ENCODE data around the gene MAP3K19. TPM values are rescaled to one million over a fixed set of nuclear protein-coding genes. Genes with fewer than 3 reads are reported as not detected.

MAP3K19 gene
- total and polyA plus RNA-seq, 10 of the 15 experiments (the other 5 are each of a cell fraction or from before 2014, with no cell fraction given), result 0.05 TPM; not detected in 9

DNA sequence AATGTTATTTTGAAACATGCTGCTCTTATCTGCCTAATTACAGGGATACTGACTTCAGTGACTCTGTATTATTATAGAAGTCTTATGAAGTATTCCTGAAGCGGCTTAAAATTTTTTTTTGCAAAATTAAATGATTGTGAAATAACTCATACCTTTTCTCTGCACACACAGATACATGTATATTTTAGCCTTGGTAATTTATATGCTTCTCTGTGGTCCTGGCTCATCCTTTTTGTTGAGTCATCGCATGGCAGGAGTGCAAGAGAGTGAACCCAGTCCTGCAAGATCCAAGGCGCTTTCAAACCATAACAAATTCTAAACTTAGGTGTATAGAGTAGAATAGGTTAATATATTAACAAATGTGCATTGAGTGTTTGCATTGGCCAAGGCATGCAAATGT is 120.1 kb downstream of the MAP3K19 start (continued):
- TF ChIP-seq, protein P1, sequence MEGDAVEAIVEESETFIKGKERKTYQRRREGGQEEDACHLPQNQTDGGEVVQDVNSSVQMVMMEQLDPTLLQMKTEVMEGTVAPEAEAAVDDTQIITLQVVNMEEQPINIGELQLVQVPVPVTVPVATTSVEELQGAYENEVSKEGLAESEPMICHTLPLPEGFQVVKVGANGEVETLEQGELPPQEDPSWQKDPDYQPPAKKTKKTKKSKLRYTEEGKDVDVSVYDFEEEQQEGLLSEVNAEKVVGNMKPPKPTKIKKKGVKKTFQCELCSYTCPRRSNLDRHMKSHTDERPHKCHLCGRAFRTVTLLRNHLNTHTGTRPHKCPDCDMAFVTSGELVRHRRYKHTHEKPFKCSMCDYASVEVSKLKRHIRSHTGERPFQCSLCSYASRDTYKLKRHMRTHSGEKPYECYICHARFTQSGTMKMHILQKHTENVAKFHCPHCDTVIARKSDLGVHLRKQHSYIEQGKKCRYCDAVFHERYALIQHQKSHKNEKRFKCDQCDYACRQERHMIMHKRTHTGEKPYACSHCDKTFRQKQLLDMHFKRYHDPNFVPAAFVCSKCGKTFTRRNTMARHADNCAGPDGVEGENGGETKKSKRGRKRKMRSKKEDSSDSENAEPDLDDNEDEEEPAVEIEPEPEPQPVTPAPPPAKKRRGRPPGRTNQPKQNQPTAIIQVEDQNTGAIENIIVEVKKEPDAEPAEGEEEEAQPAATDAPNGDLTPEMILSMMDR (IDR thresholded peaks at IDR 0.05 in 2 of 3, conservative IDR thresholded peaks at IDR 0.05 in 1 of 3; ENCODE audit: control insufficient read depth in 2 of 3, extremely low read depth in 1 of 3, insufficient read depth in 1 of 3, low read depth in 3 of 3, low read length in 3 of 3), result no peak
- no peak for TF ChIP-seq MTA3 (IDR thresholded peaks at IDR 0.05; ENCODE audit: borderline replicate concordance, low read length)

DNA sequence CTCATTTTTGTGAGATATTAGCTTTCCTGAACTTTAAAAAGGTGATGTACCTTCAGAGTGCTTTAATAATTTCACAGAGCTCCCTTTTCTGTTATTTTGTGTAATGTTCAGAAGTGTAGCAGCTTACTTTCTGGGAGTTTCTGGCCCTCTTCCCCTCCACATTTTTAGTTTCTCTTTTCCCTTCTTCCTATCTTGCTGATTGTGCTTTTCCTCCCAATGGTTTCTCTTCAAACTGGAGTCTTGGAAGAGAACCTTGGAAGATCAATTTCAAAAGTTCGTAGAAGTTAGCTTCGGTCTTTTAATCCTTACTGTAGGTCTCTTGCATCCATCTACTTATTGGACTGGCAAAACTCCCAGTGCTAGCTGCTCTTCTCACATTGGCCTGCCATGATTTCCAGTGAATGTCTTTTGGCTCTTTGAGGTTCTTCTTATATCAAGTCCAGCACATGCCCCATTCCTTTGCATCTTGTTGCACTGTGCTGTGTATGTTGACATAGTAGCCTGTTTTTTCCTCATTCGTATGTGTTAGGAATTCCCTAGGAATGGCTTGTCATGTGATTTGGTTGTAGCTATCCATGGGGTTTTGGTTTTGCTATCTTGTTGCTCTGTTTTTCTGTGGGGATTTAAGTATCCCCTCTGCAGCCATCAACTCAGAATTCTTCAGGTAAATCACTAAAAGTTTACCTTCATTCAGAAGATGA is 120.9 kb downstream of the MAP3K19 start:
- peaks cover 2 to 24% of the 10 kb centered on the region in 2 experiments; a peak in 3 of 4 replicates for H3K36me3 ChIP-seq (ENCODE audit: control insufficient read depth in 2 of 2, insufficient read depth in 2 of 2, low read length in 1 of 2)
- ATAC-seq (peak; percentile 15; the same call in 2 of the 3 replicates), DNase-seq (ENCODE audit: low read depth, low spot score) (no peak), FAIRE-seq (no peak)
- ChIA-PET CTCF (interaction anchor here (1.5 to 2.6 kb wide), 4 partner anchors 10 to 63 kb away, joined by 3 to 6 read pairs (median 4); no protein-coding TSS in a partner anchor), SMC1A (ENCODE audit: uncharacterized antibody, unreplicated experiment) (interaction anchor here (0.7 to 1.3 kb wide), 4 partner anchors 9 to 35 kb away, joined by 3 to 5 read pairs (median 4); no protein-coding TSS in a partner anchor), POLR2A (interaction anchor here (0.7 to 1.7 kb wide), 3 partner anchors 8 to 210 kb away, joined by 3 to 4 read pairs (median 4); partner anchors contain the start of gene CCNT2), RAD21 (ENCODE audit: unreplicated experiment) (interaction anchor here (0.7 kb wide), 1 partner anchor 63 kb away, joined by 3 read pairs; no protein-coding TSS in a partner anchor)
- no TSS peak for BruUV-seq (replicated peaks)
- H3K27ac ChIP-seq (ENCODE audit: control insufficient read depth, insufficient read depth), result no peak overlapping the region
- intact Hi-C loops (cut with micrococcal nuclease; ENCODE audit: unreplicated experiment), result no loop called here
- in situ Hi-C loops (cut with MboI), result no loop called here
- 98% methylated on average over 3 of the region's 3 CpGs for WGBS (ENCODE audit: insufficient coverage, insufficient replicate concordance, low lambda C conversion rate, missing lambda C conversion rate)
- H3K79me2 ChIP-seq (ENCODE audit: control insufficient read depth, insufficient read depth, low read length), result peaks cover 95% of the 10 kb centered on the region
- 0 out of 2 replicates have a peak, but pooled peaks cover 8% of the 10 kb centered on the region for H4K20me1 ChIP-seq (ENCODE audit: control insufficient read depth, insufficient read depth)
- no peak overlapping the region for H3K4me3 ChIP-seq
- no peaks in the 10 kb centered on the region for H3K4me1 ChIP-seq (ENCODE audit: control insufficient read depth, insufficient read depth, low read length)
- no peaks in the 10 kb centered on the region; the same call in 2 of the 3 replicates for H3K9me3 ChIP-seq (replicated peaks; ENCODE audit: control insufficient read depth, insufficient read depth, low read length)
- H3K9ac ChIP-seq (ENCODE audit: control insufficient read depth, insufficient read depth, low read length), result no peak overlapping the region
- peak overlapping the region; percentile 66; the same call in 1 of the 2 replicates for H3K4me2 ChIP-seq (ENCODE audit: control insufficient read depth, insufficient read depth)
- H2AFZ ChIP-seq (ENCODE audit: control insufficient read depth, low read depth, low read length), result no peak overlapping the region
- H3K27me3 ChIP-seq (replicated peaks in 1 of 2; ENCODE audit: control insufficient read depth in 2 of 2, insufficient read depth in 2 of 2, low read length in 1 of 2), result no peaks in the 10 kb centered on the region
- TF ChIP-seq ZNF24 (IDR thresholded peaks at IDR 0.05) (no peak), CHD2 (IDR thresholded peaks at IDR 0.05; ENCODE audit: borderline replicate concordance, low read depth, low read length) (no peak), EP300 (IDR thresholded peaks at IDR 0.05; ENCODE audit: borderline replicate concordance in 1 of 2, control insufficient read depth in 1 of 2, low read depth in 2 of 2, low read length in 2 of 2) (no peak), NR2C1 (IDR thresholded peaks at IDR 0.05) (no peak), ZNF217 (IDR thresholded peaks at IDR 0.05) (no peak), CHD4 (IDR thresholded peaks at IDR 0.05) (no peak), SMAD5 (IDR thresholded peaks at IDR 0.05; ENCODE audit: low read depth) (no peak), CBX5 (IDR thresholded peaks at IDR 0.05; ENCODE audit: low read depth) (no peak), EZH2 (IDR thresholded peaks at IDR 0.05; ENCODE audit: borderline replicate concordance, control insufficient read depth, low read depth, low read length) (no peak), SIN3A (IDR thresholded peaks at IDR 0.05; ENCODE audit: low read depth, low read length) (no peak), RUNX3 (IDR thresholded peaks at IDR 0.05; ENCODE audit: low read length) (no peak), SMAD1 (IDR thresholded peaks at IDR 0.05; ENCODE audit: low read depth, partially characterized antibody) (no peak), MEF2B (IDR thresholded peaks at IDR 0.05; ENCODE audit: partially characterized antibody, poor library complexity, severe bottlenecking) (no peak), PML (IDR thresholded peaks at IDR 0.05; ENCODE audit: low read length) (no peak)
- TF ChIP-seq, protein P2, sequence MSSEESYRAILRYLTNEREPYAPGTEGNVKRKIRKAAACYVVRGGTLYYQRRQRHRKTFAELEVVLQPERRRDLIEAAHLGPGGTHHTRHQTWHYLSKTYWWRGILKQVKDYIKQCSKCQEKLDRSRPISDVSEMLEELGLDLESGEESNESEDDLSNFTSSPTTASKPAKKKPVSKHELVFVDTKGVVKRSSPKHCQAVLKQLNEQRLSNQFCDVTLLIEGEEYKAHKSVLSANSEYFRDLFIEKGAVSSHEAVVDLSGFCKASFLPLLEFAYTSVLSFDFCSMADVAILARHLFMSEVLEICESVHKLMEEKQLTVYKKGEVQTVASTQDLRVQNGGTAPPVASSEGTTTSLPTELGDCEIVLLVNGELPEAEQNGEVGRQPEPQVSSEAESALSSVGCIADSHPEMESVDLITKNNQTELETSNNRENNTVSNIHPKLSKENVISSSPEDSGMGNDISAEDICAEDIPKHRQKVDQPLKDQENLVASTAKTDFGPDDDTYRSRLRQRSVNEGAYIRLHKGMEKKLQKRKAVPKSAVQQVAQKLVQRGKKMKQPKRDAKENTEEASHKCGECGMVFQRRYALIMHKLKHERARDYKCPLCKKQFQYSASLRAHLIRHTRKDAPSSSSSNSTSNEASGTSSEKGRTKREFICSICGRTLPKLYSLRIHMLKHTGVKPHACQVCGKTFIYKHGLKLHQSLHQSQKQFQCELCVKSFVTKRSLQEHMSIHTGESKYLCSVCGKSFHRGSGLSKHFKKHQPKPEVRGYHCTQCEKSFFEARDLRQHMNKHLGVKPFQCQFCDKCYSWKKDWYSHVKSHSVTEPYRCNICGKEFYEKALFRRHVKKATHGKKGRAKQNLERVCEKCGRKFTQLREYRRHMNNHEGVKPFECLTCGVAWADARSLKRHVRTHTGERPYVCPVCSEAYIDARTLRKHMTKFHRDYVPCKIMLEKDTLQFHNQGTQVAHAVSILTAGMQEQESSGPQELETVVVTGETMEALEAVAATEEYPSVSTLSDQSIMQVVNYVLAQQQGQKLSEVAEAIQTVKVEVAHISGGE (CRISPR knock-in tag; IDR thresholded peaks at IDR 0.05), result no peak

Data from GM12878 (cell line).